Mammary epithelial cell (primary cell): Measurements from ENCODE around the gene RND1.
"Not testable (repeated sequence)": the region's sequence is repeated elsewhere in the genome, so short reads cannot be mapped to it uniquely, and the experiment has no call there.

Experiments used
- CTCF ChIP-seq, 2 donors: IDR thresholded peaks in 1 of 2; conservative IDR thresholded peaks in 1 of 2; 2 replicates each; pipeline ENCODE4 v1.5.1; 2011 to 2012; ENCODE audit warnings: inconsistent platforms in 2 of 2, low read length in 2 of 2, mild to moderate bottlenecking in 2 of 2, control low read depth in 1 of 2, low read depth in 1 of 2; ENCODE audit not compliant: insufficient read depth in 1 of 2; ENCODE audit errors: extremely low read depth in 1 of 2
- EZH2 ChIP-seq: IDR thresholded peaks from 2 replicates; pipeline ENCODE4 v1.6.1; 2012; ENCODE audit warnings: low read length, inconsistent platforms, borderline replicate concordance

DNA sequence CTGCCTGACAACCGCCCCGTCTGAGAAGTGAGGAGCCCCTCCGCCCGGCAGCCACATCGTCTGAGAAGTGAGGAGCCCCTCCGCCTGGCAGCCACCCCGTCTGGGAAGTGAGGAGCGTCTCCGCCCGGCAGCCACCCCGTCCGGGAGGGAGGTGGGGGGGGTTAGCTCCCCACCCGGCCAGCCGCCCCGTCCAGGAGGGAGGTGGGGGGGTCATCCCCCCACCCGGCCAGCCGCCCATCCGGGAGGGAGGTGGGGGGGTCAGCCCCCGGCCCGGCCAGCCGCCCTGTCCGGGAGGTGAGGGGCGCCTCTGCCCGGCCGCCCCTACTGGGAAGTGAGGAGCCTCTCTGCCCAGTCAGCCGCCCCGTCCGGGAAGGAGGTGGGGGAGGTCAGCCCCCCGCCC lies 23.6 kb downstream of the RND1 start:
- TF ChIP-seq CTCF (conservative IDR thresholded peaks at IDR 0.05 in 1 of 2, IDR thresholded peaks at IDR 0.05 in 1 of 2; ENCODE audit: extremely low read depth in 1 of 2, insufficient read depth in 1 of 2, low read depth in 1 of 2, low read length in 2 of 2); EZH2: not testable (repeated sequence)
